Aorta (tissue), 4 donors: Measurements from ENCODE around the gene SUPT16H. TPM values are rescaled to one million over a fixed set of nuclear protein-coding genes. Genes with fewer than 3 reads are reported as not detected.

ENCODE experiments used
- polyA plus RNA-seq, 2 donors: library from polyadenylated mRNA; stranded (reverse); fragments of 200-250 nt; gene quantifications; one replicate each; pipeline ENCODE4 v1.2.3, GENCODE V29; 2013
- total RNA-seq, 2 donors: library from RNA; stranded (reverse); fragmentation: NEBNext Ultra II Directional; extraction: Animal tissue kit (Norgen Biotek cat#: 25700); gene quantifications; one replicate each; pipeline ENCODE4 v1.2.1, GENCODE V29; 2021
- donor health status: healthy with polysubstance abuse.
- donor health status: Bipolar disorder and iron deficiency.
- donor health status: DM: no; HTN: no; CAD: no.
- donor health status: DM: yes; HTN: yes; CAD: no.

Gene SUPT16H
- total and polyA plus RNA-seq, 4 donors: 36.8 to 50.5 (median 43.9) TPM

Other genes starting within 250 kb of the SUPT16H start
- not detected for gene OR5AU1, start 228.0 kb downstream of the SUPT16H start, total RNA-seq
- gene OR5AU1, start 228.0 kb downstream of the SUPT16H start, polyA plus RNA-seq: not detected
- 100 to 1,000 TPM; 257 to 313 TPM for gene HNRNPC, start 114.6 kb downstream of the SUPT16H start, total RNA-seq
- gene HNRNPC, start 114.6 kb downstream of the SUPT16H start, polyA plus RNA-seq: 100 to 1,000 TPM; 260 to 378 TPM
- gene RPGRIP1, start 103.9 kb downstream of the SUPT16H start, total RNA-seq: 1 to 10 TPM in 1 of 2 donors, under 1 TPM in 1; 0.39 to 2.3 TPM
- under 1 TPM in 1 of 2 donors, not detected in 1; 0.25 TPM for gene RPGRIP1, start 103.9 kb downstream of the SUPT16H start, polyA plus RNA-seq
- gene CHD8, start 72.1 kb upstream of the SUPT16H start, total RNA-seq: 10 to 100 TPM; 66.0 to 73.3 TPM
- gene CHD8, start 72.1 kb upstream of the SUPT16H start, polyA plus RNA-seq: 10 to 100 TPM; 10.4 to 28.5 TPM
- 10 to 100 TPM; 30.5 to 31.6 TPM for gene RAB2B, start 92.9 kb upstream of the SUPT16H start, total RNA-seq
- gene RAB2B, start 92.9 kb upstream of the SUPT16H start, polyA plus RNA-seq: 10 to 100 TPM in 1 of 2 donors, 1 to 10 TPM in 1; 8.6 to 21.7 TPM
- 10 to 100 TPM; 67.8 to 75.7 TPM for gene TOX4, start 93.2 kb upstream of the SUPT16H start, total RNA-seq
- 10 to 100 TPM; 19.0 to 41.8 TPM for gene TOX4, start 93.2 kb upstream of the SUPT16H start, polyA plus RNA-seq
- gene METTL3, start 127.3 kb upstream of the SUPT16H start, total RNA-seq: 10 to 100 TPM; 32.5 to 45.5 TPM
- 10 to 100 TPM in 1 of 2 donors, 1 to 10 TPM in 1; 8.6 to 48.4 TPM for gene METTL3, start 127.3 kb upstream of the SUPT16H start, polyA plus RNA-seq
- 10 to 100 TPM in 1 of 2 donors, 1 to 10 TPM in 1; 9.2 to 12.2 TPM for gene SALL2, start 142.3 kb upstream of the SUPT16H start, total RNA-seq
- 1 to 10 TPM; 4.1 to 7.0 TPM for gene SALL2, start 142.3 kb upstream of the SUPT16H start, polyA plus RNA-seq
- gene OR10G3, start 196.1 kb upstream of the SUPT16H start, total RNA-seq: not detected
- gene OR10G3, start 196.1 kb upstream of the SUPT16H start, polyA plus RNA-seq: under 1 TPM in 1 of 2 donors, not detected in 1; 0.63 TPM